ENCODE results near the gene TBL2.
"Not testable (repeated sequence)": the region's sequence is repeated elsewhere in the genome, so short reads cannot be mapped to it uniquely, and the experiment has no call there.

GRCh38 chr7:73617520-73617919 lies 39.1 kb upstream of the TBL2 start:
- TF ChIP-seq CTCF, POLR2A (IDR thresholded peaks at IDR 0.05): not testable (repeated sequence)
